Activated naive CD8-positive, alpha-beta T cell (primary cell): ENCODE measurements around the gene ANO2.

Experiments used
- H3K27ac Mint-ChIP-seq: one replicate; pipeline ENCODE4 v1.8.0; 2021; ENCODE audit warnings: mixed read lengths
- H3K27me3 Mint-ChIP-seq: one replicate; pipeline ENCODE4 v1.8.0; 2021; ENCODE audit warnings: mixed read lengths
- H3K36me3 Mint-ChIP-seq: one replicate; pipeline ENCODE4 v1.8.0; 2021; ENCODE audit warnings: mixed read lengths
- H3K4me1 Mint-ChIP-seq: one replicate; pipeline ENCODE4 v1.8.0; 2021; ENCODE audit warnings: low read depth, mixed read lengths
- H3K4me3 Mint-ChIP-seq: one replicate; pipeline ENCODE4 v1.8.0; 2021; ENCODE audit warnings: mild to moderate bottlenecking, mixed read lengths
- H3K9me3 Mint-ChIP-seq: one replicate; pipeline ENCODE4 v1.8.0; 2021; ENCODE audit warnings: low read depth, mixed read lengths

ANO2 gene

DNA sequence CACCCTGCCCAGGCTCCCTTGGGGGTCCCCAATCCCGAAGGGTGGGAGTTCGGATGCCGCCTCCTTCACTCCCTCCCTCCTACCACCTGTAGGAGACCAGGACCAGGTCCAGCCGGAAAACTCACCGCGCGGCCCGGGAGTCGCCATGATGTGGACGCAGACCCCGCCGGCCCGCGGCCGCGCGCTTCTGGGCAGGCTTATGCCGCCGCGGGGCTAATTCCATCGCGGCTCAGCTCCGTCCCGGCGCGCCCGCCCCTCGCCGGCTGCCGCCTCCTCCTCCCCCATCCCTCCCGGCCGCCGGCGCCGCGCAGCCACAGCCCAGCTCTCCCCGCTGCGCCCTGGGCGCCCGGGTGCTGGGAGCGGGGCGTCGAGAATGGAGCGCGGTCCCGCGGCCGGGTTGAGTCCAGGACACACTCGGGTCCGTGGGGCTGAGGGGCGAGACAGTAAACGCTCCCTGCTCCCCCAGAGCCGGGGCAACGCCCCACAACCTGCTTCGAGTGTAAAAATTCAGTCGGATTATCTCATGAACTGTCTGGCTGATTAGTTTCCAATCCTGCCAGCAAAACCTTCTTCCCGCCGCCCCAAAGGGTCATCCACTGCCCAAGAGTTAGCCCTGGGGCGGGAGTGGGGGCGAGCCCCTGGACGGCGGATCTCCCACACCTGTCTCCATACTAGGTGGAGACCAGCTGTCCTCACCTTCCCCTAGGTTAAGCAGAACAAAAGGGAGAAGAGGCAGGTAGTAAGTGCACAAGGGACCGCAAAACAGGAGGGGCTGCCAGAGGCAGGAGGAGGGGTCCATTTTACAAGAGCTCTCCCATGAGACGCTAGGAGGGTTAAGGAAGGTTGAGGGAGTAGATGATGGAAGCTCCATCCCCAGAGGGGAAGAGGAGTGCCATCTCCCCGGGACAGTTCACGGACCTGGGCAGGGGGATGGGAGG lies at the start of gene ANO2:
TSS of gene ANO2 (minus strand) at position 189 of the 938 bp plus-strand sequence. CDS start at position 147, 42 bp downstream.
- no peak within 1 kb of the TSS for H3K27ac Mint-ChIP-seq
- H3K36me3 Mint-ChIP-seq: no peaks in the 10 kb centered on the region
- H3K4me3 Mint-ChIP-seq: peak within 1 kb of the TSS; percentile 63
- H3K27me3 Mint-ChIP-seq: peaks cover 54% of the 10 kb centered on the region
- H3K9me3 Mint-ChIP-seq: no peaks in the 10 kb centered on the region
- H3K4me1 Mint-ChIP-seq: peaks cover 2% of the 10 kb centered on the region

DNA sequence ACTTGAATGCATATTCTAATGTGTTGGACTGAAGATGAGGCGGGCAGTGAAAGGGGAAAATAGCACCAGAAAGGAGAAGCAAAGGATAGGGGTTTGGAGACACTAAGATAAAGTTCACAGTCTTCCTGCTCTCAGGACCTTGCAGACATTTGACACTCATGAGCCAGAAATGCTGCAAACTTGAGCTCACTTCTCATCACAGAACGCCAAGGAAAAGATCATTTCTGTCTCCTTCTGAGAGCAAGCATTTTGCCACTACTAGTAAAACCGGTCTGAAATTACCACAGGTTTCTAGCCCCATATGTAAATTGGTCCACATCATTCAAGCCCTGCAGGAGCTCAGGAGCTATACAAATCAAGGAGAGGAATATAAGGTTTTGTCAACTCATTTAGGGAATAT lies 44.6 kb upstream of the ANO2 start:
- Mint-ChIP-seq H3K27me3 (peaks cover 1% of the 10 kb centered on the region), H3K27ac (no peak overlapping the region), H3K9me3 (no peaks in the 10 kb centered on the region)

DNA sequence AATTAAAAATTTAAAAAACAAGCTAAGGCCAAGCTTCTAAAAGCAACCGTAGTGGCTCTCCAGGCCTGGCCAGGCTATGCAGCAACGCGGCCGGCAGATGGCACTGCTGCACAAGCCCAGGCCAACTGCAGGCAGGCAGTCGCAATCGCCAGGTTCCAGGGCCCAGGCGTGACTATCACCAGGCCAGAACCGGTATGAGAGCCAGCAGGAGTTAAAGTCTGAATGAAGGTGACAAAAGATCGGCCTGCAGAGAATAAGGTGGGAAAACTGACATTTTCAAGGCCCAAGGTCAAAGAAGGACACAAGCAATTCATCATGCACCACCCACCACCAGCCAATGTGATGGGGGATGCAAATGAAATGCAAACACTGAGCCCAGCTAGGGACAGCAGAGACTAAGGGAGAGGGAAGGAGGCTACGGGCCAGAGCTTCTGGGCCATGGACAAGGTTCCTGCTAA lies 43.6 kb upstream of the ANO2 start:
- H3K27ac Mint-ChIP-seq: no peak overlapping the region
- no peaks in the 10 kb centered on the region for H3K9me3 Mint-ChIP-seq
- H3K4me1 Mint-ChIP-seq: no peaks in the 10 kb centered on the region
- H3K4me3 Mint-ChIP-seq: no peak overlapping the region
- H3K36me3 Mint-ChIP-seq: no peaks in the 10 kb centered on the region
- peaks cover 1% of the 10 kb centered on the region for H3K27me3 Mint-ChIP-seq

More for the DNA sequence above, 44.6 kb upstream of the ANO2 start:
- Mint-ChIP-seq H3K4me1 (no peaks in the 10 kb centered on the region), H3K36me3 (no peaks in the 10 kb centered on the region), H3K4me3 (no peak overlapping the region)

DNA sequence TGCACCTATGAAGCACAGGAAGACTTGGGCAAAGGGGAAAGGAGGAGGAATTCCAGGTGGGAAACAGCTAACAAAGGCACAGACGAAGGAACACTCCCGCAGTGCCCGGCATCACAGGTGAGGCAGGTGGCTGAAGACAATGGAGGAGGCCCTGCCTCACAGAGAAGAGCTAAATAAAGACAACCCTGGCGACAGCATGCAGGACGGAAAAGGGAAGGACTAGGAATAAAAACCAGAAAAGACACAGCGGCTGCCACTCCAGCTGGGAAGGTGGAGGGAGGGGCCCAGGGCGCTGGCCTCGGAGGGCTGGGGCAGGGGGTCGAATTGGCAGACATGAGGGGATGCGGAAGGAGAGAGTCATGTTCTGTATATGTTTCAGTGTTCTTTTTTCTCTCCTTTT lies 43.0 kb upstream of the ANO2 start:
- Mint-ChIP-seq H3K27ac (no peak overlapping the region), H3K4me3 (no peak overlapping the region), H3K36me3 (no peaks in the 10 kb centered on the region), H3K4me1 (no peaks in the 10 kb centered on the region), H3K9me3 (no peaks in the 10 kb centered on the region), H3K27me3 (peaks cover 1% of the 10 kb centered on the region)

DNA sequence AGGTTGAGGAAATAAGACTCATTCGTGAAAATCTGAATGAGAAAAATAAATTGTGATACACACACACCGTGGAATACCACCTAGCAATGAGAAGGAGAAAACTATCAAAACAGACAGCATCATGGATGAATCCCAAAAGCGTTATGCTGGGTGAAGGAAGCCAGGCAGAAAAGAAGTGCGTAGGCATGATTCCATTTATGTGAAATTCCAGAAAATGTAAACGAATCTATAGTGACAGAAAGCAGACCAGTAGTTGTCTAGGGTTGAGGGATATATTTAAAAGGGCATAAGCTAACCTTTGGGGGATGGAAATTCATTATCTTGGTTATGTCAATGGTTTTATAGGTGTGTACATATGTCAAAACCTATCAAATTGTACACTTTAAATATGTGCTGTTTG lies 42.5 kb upstream of the ANO2 start:
- Mint-ChIP-seq H3K4me1 (no peaks in the 10 kb centered on the region), H3K4me3 (no peak overlapping the region), H3K9me3 (no peaks in the 10 kb centered on the region), H3K27ac (no peak overlapping the region), H3K27me3 (peaks cover 1% of the 10 kb centered on the region), H3K36me3 (no peaks in the 10 kb centered on the region)

DNA sequence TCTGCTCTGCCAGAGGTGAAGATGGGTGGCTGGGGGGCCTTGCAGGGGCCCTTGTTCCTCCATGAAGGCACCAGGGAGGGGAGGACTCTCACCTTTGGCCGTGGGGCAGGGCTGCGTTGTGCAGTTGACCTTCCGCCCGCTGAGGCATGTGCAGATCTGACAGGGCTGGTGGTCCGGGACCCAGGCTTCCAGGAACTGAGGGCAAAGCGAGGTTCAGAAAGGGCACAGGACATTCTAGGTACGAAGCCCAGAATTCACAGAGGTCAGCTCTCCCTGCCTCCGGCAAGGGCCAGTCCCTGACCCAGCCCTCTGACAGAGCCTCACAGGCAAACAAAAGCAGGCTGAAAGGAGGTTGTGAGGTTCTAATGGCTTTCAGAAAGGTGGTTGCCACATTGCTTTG lies 40.4 kb upstream of the ANO2 start:
- Mint-ChIP-seq H3K27me3 (peaks cover 1% of the 10 kb centered on the region), H3K27ac (no peak overlapping the region), H3K4me3 (no peak overlapping the region), H3K36me3 (no peaks in the 10 kb centered on the region), H3K4me1 (no peaks in the 10 kb centered on the region), H3K9me3 (no peaks in the 10 kb centered on the region)

DNA sequence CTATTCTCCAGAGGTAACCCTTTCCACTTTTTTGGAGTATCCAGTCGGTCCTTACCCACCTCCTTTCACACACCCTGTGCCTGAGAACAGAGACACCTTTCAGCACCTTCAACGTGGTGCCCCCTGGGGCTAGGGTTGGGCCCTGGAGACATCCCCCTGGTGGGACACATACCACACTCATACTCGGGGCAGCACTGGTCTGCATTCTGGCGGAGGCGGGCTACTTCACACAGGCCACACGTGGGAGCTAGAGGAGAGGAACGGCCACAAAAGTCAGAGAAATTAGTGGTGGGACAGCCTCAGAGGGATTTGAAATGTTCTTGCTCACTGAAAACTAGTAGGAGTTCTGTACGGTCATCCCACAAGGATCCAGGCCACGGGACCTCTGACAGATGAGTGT lies 39.8 kb upstream of the ANO2 start:
- no peak overlapping the region for H3K4me3 Mint-ChIP-seq
- H3K9me3 Mint-ChIP-seq: no peaks in the 10 kb centered on the region
- no peaks in the 10 kb centered on the region for H3K36me3 Mint-ChIP-seq
- no peaks in the 10 kb centered on the region for H3K4me1 Mint-ChIP-seq
- no peak overlapping the region for H3K27ac Mint-ChIP-seq
- peaks cover 1% of the 10 kb centered on the region for H3K27me3 Mint-ChIP-seq

DNA sequence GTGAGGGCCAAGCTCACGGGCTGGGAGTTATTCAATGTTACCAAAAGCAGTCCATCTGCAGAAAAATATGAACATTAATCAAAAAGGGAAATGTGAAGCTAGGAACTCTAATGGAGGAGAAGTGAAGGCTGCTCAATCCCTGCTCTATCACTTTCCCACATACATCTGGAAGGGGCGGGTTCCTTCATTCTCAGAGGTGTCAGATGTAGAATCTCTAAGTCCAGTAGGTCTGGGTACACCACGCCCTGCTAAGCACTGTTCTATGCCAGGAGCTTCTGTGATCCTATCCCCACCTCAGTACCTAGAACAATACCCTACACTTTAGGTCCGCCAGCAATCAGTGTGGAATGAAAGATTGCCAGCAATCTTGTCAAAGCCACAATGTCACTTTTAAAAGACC lies 37.0 kb upstream of the ANO2 start:
- H3K4me3 Mint-ChIP-seq: no peak overlapping the region

DNA sequence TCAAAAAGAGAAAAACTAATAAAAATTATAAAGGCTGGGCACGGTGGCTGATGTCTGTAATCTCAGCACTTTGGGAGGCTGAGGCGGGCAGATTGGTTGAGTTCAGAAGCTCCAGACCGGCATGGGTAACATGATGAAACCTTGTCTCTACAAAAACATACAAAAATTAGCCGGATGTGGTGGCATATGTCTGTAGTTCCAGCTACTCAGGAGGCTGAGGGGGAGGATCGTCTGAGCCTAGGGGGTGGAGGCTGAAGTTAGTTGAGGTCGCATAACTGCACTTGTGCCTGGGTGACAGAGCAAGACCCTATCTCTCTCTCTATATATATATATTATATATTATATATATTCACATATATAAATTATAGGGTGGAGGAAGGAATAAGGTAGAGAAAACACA lies 32.5 kb upstream of the ANO2 start:
- H3K27me3 Mint-ChIP-seq: peaks cover 6% of the 10 kb centered on the region
- H3K36me3 Mint-ChIP-seq: no peaks in the 10 kb centered on the region
- H3K27ac Mint-ChIP-seq: no peak overlapping the region
- no peak overlapping the region for H3K4me3 Mint-ChIP-seq
- no peaks in the 10 kb centered on the region for H3K9me3 Mint-ChIP-seq
- H3K4me1 Mint-ChIP-seq: no peaks in the 10 kb centered on the region

More for the DNA sequence above, 37.0 kb upstream of the ANO2 start:
- no peaks in the 10 kb centered on the region for H3K36me3 Mint-ChIP-seq
- no peaks in the 10 kb centered on the region for H3K4me1 Mint-ChIP-seq
- no peak overlapping the region for H3K27ac Mint-ChIP-seq
- H3K27me3 Mint-ChIP-seq: no peaks in the 10 kb centered on the region
- H3K9me3 Mint-ChIP-seq: no peaks in the 10 kb centered on the region

DNA sequence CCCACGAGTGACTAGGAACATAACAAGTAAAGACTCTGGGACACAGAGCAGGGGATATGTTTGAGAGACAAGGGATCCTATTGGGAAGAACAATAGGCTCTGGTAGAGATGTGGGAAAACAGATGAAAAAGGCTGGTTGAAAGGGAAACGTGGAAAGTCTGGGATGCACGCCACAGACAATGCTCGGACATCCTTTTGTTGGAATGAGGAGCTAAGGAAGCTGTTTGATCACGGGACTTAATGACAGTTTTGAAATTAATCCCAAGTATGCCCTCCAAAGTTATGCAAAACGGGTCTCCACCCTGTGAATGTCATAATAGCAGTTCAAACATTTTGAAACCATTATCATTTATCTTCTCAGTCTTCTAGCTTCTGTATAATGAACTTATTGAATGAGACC lies 31.7 kb upstream of the ANO2 start:
- H3K4me1 Mint-ChIP-seq: no peaks in the 10 kb centered on the region
- H3K4me3 Mint-ChIP-seq: no peak overlapping the region
- H3K27ac Mint-ChIP-seq: no peak overlapping the region
- no peaks in the 10 kb centered on the region for H3K36me3 Mint-ChIP-seq
- no peaks in the 10 kb centered on the region for H3K9me3 Mint-ChIP-seq
- peaks cover 6% of the 10 kb centered on the region for H3K27me3 Mint-ChIP-seq

DNA sequence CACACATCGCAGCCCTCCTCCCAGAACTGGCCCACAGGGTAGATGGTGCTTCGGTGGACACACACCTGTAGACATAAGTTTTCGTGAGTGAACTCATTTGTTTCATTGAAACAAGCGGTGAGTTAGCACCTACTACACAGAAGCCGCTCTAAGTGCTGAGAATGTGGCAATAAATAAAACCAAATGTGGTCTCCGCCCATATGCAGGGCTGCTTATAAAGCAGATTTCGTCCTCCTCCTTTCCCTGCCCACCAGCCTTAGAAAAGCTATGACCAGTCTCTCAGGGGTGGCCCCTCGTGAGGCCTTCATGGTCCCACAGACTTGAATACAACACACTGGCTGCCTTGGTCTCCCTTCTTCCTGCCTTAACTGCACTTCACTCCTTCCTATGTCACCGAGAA lies 31.1 kb upstream of the ANO2 start:
- Mint-ChIP-seq H3K27ac (no peak overlapping the region), H3K4me1 (no peaks in the 10 kb centered on the region), H3K9me3 (no peaks in the 10 kb centered on the region), H3K36me3 (no peaks in the 10 kb centered on the region), H3K27me3 (peaks cover 6% of the 10 kb centered on the region), H3K4me3 (no peak overlapping the region)

DNA sequence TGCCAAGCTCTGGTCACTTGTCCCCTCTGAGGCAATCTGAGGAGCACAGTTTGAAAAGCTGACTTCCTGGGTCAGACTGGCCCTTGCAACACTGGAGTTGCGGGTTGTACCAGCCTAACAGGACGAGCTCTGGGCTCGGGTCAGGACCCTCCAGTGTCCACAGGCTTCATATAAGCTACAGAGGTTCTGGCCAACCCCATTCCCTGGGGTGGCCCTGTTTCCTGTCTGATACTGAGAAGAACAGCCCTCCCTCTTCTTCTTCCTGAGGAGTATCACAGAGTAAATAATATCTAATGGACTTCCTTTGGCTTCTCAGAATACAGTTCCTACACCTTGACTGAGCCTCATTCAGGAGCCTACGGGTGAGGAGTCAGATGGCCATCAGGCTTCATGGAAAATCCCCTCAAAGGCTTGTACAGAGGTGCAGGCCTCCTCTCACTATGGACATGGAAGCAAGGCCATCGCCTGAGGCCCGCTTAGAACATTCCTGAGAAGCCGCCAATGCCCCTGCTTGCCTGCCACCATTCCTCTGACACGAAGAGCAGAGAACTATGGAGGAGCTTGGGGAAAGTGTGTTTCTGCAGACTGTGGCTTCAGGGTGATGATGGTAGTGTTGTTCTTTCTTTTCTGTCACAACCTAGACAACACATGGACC lies 28.5 kb upstream of the ANO2 start:
- peaks cover 10% of the 10 kb centered on the region for H3K27me3 Mint-ChIP-seq
- H3K27ac Mint-ChIP-seq: no peak overlapping the region
- no peaks in the 10 kb centered on the region for H3K36me3 Mint-ChIP-seq

DNA sequence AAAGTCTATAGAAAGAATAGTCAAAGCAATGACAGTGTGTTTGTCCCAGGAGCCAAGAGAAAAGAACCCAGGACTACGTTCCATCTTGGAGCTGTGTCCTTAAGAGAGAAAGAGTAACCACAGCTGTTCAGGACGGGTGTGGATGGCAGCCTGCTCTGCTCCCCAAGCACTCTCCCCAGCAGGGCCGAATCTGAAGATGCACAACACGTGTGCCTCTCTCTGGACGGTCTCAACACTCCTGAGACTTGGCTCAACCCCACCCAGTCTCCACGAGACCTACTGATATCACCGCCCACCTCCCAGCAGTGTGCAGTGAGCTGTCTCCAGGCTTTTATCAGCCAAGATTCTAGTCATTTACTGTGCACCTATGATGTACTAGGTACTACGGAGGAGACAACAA lies 27.3 kb upstream of the ANO2 start:
- Mint-ChIP-seq H3K4me3 (no peak overlapping the region), H3K4me1 (no peaks in the 10 kb centered on the region), H3K36me3 (no peaks in the 10 kb centered on the region), H3K27me3 (peaks cover 10% of the 10 kb centered on the region), H3K9me3 (no peaks in the 10 kb centered on the region), H3K27ac (no peak overlapping the region)

More for the DNA sequence above, 28.5 kb upstream of the ANO2 start:
- Mint-ChIP-seq H3K9me3 (no peaks in the 10 kb centered on the region), H3K4me1 (no peaks in the 10 kb centered on the region), H3K4me3 (no peak overlapping the region)

DNA sequence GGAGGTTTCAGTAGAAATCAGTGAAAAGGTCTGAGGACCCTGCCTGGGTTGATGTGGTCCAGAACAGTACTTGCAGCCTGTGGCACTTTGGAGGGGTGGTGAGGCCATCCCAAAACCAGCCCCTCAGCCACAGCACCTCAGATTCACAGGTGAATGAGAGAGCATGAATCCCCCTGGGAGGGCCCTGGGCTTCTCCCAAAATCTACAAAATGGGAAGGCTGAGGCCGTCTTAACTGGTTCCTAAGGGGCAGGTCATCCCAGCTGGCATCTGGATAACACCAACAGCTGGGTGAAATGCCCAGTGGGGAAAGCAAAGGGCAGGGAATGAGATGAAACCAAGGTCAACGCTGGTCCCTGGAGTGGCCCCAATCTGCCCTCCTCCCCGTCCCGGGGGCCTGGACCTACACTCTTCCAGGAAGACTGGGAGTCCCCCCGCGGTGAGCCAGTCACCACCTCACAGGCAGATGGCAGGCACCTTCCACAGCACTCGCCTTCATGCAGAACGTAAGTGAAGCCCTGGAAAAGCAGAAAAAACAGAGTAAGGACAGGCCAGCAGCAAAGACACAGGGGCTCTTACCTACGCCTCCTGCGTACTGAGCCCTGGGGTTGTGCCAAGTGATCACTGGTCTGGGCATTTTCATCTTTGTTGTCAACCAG lies 26.3 kb upstream of the ANO2 start:
- H3K36me3 Mint-ChIP-seq: no peaks in the 10 kb centered on the region

More for the DNA sequence above, 26.3 kb upstream of the ANO2 start:
- no peak overlapping the region for H3K27ac Mint-ChIP-seq
- H3K9me3 Mint-ChIP-seq: no peaks in the 10 kb centered on the region
- H3K4me1 Mint-ChIP-seq: no peaks in the 10 kb centered on the region
- peaks cover 7% of the 10 kb centered on the region for H3K27me3 Mint-ChIP-seq
- no peak overlapping the region for H3K4me3 Mint-ChIP-seq
